ENCODE results near the gene USH1C.
A peak's percentile ranks its signal among the peaks of the same experiment; 100 is the strongest.

USH1C gene

DNA sequence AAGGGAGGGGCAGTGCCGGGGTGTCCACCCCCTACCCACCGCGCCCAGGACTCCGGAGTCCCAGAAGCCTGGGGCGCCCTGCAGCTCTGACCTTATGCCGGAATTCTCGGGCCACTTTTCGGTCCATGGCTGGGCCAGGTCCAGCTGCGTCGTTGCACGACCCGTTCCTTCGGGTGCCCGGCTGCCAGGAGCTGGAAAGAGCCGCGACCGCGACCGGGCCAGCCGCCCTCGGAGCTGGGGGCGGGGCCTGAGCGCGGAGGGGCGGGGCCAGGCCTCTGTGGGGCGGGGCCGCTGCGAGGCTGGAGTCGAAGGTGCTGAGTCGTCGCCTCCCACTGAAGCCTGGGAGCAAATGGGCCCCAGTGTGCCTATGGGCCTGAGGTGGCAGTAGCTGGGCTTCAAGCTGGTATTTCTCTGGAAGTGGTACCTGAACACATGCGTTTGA is at the start of gene USH1C:
Gene USH1C, minus strand, starts transcription at position 236 of the 442 bp plus-strand sequence. Its CDS starts 109 bp downstream, at position 127.
- peak; percentile 17 to 39 for DNase-seq (ENCODE audit: low read depth in 2 of 2)

DNA sequence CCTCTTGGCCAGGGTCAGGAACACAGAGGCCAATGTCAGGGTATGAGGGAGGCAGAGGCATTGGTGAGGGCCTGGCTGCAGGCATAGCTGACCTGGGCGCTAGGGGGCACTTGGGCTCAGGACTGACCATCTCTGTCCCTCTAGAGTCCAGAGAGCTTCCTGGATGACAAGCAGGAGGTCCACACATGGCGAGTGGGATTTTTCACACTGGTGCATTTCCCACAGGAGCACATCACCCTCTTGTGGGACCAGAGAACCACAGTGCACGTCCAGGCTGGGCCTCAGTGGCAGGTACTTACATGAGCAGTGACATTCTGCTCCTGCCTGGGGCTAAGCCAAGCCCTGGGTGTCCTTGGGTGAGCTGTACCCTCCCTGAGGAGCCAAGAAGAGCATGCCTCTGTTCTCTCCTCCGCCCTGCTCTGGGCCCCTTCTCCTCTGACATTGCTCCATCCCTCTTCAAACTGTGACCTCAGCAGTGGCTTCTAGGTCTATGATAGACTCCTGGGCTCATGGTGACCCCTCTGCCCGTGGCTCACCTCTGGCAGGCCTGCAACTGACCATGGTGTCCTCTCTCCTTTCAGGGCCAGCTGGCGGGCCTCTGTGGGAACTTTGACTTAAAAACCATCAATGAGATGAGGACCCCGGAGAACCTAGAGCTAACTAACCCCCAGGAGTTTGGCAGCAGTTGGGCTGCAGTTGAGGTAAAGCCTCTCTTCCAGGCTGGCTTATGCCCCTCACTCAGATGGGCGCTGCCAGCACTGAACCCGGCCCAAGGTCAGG is 49.4 kb upstream of the USH1C start:
- DNase-seq (ENCODE audit: low read depth in 2 of 2), result no peak

DNA sequence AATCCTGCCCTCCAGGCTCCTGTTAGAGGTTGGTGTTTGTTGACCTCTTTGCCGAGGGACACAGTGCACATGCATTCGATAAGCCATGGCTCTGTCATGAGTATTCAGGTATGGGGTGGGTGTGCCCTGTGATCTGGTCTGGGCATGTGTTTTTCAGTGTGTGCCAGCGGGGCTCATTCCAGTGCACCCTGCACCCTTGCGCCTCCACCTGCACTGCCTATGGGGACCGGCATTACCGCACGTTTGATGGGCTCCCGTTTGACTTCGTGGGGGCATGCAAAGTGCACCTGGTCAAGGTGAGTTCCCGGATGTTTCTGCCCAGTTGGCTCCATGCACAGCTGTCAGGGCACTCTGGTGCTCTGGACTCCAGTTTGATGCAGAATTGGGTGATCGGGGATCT is 47.1 kb upstream of the USH1C start:
- no peak for DNase-seq (ENCODE audit: low read depth in 2 of 2)

DNA sequence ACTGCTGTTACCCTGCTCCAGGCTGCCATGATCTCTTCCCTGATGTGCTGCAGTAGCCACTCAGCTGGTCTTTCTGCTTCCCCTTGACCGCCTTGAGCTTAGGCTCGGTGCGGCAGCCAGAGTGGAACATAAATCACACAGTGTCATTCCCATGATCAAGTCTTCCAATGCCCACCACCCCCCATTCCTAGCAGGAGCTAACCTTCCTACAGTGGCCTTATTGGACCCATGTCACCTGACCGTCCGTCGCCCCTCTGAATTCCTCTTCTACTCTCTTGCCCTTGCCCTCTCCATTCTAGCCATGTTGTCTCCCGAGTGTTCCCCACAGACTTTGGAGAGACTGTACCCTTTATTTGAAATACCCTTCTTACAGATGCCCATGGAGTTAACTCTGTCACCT is 46.2 kb upstream of the USH1C start:
- DNase-seq (ENCODE audit: low read depth in 2 of 2), result no peak

DNA sequence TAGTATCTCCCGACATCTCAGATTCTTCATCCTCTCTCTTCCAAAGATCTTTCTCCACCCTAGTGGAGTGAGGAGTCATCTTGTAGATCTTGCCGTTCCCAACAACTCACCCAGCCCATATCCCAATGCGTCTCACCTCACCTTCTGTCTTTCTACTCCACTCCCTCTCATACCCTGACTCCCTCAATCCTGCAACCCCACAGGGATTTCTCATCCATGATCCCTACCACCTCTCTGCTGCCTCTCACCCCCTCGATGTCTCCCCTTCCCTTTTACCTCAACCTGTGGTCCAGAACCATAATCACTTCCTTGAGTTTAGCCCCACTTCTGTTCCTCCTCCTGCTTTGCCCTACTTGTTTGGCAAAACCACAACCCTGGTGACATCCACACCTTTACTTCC is 44.5 kb upstream of the USH1C start:
- DNase-seq (ENCODE audit: low read depth in 2 of 2), result no peak

DNA sequence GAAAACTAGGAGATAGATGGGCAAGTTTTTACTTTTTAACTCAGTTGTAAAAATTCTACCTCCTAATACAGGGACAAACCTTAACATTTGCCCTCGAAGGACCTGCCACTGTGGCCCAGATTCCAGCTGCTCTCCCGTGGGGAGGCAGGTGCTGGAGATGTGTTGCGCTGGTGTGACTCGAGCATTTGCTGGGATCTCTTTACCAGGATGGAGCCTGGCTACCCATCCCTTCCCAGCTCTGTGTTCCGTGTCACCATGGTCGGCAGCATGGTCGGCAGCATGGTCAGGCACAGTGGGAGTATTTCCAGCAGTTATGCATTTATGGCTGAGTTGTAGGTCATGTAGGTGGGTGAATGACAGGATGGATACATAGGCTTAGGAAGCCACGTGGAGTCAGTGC is 44.0 kb upstream of the USH1C start:
- DNase-seq (ENCODE audit: low read depth in 2 of 2), result no peak

DNA sequence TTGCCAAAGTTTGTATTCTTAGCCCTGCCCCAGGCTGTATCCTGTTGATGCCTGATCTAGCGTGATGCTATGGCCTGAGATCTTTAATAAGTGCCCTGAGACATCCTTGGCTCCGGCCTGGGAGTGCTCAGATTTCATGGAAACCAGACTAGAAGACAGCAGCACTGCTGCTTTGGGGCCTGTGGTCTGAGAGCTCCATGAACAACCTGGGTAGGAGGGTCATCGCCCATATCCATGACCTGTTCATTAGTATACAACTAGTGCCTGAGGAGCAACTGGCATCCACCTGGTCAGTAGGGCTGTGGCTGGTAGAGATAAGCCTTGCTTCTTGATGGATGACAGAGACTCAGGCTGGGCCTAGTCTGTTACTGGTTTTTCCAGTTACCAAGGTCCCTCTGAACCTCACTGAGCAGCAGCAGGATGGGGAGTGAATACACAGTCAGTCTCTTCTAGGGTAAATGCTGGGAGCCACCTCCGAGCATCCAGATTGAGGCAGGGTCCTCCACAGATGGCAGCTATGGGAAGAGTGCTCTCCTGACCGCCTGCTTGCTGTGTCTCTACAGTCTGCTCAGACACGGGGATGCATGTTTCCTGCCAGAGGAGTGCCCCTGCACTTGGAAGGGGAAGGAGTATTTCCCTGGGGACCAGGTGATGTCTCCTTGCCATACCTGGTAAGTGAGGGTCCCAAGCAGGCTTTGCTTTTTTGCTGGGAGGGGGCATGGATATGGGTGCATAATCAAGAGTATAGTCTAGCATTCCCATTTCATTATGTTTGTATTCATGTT is 41.9 kb upstream of the USH1C start:
- DNase-seq (ENCODE audit: low read depth in 2 of 2), result no peak

DNA sequence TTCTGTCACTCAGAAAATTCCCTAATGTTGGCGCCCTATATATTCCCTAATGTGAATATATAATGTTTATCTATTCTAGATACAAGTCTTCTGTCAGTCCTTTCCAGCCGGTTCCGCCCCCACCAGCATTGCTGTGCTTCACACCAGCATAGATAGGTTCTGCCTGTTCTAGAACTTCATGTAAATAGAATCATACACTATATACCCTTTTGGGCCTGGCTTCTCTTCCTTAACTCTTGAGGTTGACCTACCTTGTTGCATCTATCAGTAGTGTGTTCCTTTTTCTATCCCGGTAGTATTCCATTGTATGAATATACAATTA is 37.5 kb upstream of the USH1C start:
- DNase-seq (ENCODE audit: low read depth in 2 of 2), result no peak

DNA sequence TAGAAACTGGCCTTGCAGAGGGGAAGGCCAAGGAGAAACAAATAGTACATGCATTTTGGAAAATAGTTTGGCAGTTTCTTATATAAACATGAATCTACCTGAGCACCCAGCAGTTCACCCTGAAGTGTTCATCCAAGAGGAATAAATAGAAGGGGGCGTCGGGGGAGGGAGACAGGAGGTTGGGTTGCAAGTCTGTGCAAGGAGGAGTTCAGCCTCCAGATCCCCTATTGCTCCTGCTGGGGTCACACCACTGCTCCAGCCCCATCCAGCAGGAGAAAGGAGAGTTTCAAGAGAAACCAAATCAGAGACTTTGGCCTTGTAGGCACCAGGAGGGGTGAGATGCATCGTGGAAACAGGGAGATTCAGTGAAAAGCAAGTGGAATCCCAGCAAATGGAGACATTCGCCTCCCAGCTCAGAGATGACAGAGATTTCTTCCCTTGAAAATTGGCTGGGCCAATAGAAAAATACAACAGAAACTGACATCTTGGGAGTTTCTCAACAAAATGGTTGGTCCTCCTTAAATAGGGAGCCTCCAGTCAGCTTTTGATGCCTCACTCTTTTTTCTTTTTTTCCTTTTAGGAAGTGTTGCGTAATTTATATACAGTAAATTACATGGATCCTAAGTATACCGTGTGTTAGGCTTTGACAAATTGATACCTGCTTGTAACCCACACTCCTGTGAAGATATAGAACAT is 37.0 kb upstream of the USH1C start:
- DNase-seq (ENCODE audit: low read depth in 2 of 2), result no peak

DNA sequence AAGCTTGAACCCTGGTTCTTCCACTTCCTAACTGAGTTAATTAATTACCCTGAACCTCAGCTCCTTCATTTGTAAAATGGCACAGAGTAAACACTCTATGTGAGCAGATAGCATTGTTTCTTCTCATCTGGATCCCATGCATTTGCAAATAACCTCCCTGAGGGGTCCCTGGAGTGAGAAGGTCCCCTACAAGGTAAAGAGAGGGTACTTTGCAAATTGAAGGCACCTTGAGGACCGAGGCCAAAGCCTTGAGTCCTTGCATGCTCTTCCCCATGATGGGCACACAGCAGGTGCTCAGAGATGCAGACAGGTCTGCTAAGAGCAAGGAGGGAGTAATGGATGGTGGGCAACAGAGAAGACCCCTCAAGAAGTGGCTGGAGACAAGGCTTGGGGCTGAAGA is 36.1 kb upstream of the USH1C start:
- DNase-seq (ENCODE audit: low read depth in 2 of 2), result no peak

DNA sequence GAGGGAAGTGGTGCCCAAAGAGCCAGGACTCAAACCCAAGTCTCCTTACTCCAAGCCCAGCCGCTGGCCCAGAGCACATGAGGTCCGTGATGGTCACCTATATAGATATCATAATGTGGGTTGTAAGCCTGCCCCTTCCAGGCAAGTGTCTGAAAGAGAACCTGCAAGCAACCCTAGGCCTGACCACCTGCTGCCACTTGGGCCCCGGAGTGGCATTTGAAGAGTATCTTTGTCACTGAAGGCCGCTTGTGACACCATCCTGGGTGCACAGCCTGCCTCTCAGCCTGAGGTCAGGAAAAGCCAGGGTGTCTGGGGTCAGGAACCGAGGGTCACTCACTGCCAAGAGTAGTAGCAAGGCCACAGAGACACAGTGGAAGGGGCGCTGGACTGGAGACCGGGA is 35.2 kb upstream of the USH1C start:
- no peak for DNase-seq (ENCODE audit: low read depth in 2 of 2)

DNA sequence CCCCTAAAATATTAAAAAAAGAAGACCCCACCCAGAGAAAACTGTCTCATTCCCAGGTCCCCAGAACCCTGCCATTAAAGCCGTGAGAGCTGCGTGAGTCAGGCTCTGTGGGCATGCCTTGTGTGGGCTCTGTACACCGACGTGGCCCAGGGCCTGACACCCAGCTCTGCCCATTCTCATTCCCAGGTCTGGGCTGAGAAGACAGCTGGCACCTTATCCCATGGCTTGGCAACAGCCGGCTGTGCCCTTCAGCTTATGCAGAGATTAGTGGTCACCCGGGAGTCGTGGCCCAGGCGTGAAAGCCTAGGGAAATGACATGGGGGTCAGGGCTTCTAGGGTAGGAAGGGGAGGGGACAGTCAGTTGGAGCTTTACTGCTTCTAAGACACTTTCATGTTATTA is 34.7 kb upstream of the USH1C start:
- no peak for DNase-seq (ENCODE audit: low read depth in 2 of 2)

DNA sequence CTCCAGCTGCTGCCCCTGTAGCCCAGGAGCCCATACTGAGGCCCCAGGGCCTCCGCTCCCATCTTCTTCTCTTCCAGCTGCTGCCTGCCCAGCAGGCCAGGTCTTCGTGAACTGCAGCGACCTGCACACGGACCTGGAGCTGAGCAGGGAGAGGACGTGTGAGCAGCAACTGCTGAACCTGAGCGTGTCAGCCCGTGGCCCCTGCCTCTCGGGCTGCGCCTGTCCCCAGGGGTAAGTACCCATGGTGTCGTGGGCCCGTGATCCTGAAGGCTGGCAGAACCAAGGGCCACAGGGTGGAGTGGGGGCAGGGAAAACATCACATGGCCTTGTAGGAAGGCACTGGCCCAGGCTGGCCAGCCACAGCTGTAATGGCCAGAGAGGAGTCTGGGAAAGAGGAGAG is 34.1 kb upstream of the USH1C start:
- no peak for DNase-seq (ENCODE audit: low read depth in 2 of 2)

DNA sequence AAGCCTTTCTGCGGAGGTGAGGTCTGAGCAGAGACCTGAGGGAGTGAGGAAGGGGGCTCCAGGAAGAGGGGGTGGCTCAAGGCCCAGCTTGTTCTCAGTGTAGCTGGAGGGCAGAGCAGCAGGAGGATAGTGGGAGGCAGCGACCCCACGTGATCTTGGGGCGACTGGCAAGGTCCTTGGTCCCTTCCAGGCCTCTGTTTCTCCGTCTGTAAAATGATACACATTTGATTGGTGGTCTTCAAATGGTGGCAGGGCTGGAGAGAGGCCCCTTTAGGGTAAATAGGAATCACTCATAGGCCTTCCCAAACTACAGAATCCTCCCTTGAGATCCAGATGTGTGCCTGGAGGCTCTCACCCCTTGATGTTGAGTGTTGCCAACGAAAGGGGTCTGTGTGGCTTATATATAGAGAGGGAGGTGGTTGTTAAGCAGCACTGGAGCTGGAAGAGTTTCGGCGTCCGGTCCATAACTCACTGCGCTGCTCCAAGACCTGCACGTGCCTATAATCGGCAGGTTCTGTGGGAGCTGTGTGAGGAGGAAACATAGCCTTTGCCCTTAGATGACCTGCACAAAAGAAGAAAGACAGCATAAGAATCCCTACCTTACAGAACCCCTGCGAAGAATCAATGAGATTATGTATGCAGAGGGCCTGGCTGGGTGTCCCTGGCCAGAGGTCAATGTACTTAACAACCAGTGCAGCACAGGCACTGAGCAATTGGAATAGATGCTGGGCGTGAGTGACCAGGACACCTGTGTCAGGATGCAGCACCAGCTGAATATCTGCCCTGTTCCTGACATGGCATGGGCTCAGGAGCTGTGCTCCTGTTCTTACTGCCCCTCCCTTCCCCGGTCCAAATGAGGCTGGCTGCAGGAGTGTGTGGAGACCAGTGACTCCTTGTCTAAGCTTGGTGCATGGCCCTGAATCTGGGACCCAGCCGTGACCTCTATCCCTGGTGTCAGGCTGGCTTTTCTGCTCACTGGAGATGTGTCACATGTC is 31.5 kb upstream of the USH1C start:
- DNase-seq (ENCODE audit: low read depth in 2 of 2), result no peak

DNA sequence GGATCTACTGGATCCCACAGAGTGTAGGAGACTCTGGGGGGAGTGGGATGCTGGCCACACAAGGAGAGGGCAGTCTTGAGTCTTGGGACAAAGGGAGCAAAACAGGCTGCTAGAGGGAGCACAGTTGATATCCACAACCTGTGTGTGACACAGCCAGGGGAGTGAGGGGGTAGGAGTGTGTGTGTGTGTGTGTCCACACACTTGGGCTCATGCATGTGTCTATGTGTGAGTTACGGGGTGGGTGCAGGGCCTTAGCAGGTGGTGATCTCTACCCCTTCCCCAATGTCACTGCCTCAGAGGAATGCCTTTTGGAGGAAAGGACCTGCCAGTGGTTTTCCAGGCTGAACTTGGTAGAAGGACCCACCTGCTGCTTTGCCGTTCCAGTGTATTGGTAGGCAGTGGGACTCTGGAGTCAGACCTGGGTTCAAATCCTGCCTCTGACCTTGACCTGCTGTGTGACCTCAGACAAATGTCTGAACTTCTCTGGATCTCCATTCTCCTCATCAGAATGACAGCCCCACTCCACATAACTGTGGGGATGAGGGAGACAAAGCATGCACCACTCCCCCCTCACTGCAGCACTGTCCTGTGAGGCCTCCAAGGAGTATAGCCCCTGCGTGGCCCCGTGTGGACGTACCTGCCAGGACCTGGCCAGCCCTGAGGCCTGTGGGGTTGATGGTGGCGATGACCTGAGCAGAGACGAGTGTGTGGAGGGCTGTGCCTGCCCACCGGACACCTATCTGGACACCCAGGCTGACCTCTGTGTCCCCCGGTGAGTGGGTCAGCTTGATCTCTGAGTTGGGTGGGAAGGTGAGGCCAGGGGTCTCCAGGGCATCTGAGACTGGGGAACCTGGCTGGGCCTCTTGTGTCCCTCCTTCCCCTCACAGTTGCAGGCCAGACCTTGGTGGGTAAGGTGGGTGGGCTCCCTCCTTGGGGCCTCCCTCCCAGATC is 30.2 kb upstream of the USH1C start:
- DNase-seq (ENCODE audit: low read depth in 2 of 2), result no peak

DNA sequence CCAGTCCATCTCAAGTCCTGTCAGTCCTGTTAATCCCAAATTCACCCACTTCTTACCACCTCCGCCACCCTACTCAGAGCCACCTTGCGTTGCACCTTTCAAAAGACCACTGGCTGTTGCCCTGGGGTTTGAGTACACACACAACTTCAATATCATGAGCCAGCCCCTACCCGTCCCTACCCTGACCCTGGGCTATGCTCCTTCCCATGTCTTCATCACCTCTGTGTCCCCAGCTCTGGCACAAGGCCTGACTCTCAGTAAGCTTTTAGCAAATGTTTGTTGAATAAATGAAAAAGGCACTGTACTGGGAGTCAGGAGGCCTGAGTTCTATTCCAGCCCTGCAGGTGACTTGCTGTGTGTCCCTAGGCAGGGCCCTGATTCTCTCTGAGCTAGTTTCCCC is 29.3 kb upstream of the USH1C start:
- DNase-seq (ENCODE audit: low read depth in 2 of 2), result no peak

DNA sequence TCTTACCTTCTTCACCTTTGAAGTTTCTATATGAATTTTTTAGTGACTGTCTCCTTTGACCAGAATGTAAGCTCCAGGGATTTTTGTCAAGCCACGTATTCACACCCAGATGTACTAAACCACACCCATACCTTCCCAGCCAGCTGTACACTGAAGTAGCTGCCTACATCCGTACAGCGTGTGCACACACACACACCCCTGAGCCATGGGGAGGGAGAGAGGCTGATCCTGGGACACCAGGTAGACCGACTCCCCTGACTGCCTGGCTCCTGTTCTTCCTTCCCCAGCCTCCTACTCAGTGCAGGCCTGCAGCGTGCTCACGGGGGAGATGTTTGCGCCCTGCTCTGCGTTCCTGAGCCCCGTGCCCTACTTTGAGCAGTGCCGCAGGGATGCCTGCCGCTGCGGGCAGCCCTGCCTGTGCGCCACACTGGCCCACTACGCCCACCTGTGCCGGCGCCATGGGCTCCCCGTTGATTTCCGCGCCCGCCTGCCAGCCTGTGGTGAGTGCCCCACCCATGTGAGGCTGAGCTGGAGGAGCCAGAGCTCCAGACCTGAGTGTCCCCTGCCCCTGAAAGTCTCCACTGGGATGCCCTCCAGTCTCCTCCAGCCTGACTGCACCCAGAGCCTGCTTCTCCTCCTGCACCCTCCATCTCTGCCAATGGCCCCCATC is 28.7 kb upstream of the USH1C start:
- DNase-seq (ENCODE audit: low read depth in 2 of 2), result no peak

DNA sequence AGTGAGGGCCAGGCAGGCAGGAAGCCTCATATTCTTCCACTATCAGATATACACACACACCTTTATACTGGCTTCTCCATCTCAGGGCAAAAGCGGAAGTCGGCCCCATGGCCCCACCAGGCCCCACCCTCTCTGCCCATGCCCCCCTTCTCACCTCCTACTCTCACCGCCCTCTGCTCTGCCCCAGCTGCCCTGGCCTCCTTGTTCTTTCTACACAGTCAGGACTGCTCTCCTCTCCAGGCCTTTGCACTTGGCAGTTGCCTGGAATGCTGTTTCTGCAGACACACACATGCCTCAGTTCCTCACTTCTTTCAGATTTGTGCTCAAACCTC is 28.1 kb upstream of the USH1C start:
- no peak for DNase-seq (ENCODE audit: low read depth in 2 of 2)

DNA sequence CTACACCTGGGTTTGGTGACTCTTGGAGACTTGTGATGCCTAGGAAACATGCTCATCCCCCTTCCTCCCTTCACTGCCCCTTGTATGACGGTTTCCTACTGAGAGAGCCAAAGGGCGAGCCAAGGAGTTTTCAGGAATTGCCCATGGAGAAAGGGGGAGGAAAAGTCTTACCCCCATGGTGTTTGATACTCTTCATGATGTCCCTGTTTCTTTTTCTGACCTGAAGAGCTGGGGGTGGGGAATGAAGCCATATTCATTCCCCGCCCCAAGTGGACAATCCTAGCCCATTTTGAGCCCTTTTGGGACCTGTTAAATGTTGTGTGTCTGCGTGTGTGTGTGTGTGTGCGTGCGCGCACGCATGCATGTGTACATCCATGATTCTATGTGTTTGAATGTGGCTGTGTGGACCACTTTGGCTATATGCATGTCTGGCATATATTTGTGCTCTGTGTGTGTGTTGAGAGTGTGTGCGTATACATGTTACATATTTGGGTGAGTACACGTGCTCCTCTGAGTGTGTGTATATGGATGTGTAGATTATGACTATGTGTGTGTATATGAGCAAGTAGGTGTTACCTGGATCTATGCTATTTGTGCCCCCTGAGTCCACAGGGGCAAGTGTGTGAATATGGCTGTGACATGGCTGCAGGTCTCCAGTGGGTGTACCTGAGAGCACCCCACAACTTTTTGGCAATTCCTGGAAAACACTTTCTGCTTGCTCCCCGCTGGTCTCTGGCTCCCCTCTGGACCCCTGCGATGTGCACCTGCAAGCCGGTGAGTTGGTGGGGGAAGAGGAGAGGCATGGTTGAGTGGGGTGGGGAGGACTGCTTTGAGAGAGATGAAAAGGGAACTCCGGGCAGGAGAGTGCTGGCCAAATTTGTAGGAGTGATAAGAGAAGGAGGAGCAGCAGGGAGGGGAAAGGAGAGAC is 27.5 kb upstream of the USH1C start:
- no peak for DNase-seq (ENCODE audit: low read depth in 2 of 2)
